GM18870 (cell line): ENCODE measurements around the gene ENPP1.
"Not testable (repeated sequence)": the region's sequence is repeated elsewhere in the genome, so short reads cannot be mapped to it uniquely, and the experiment has no call there.

Experiments used
- ATAC-seq: cut with Tn5 transposase; IDR thresholded peaks from one replicate; pipeline ENCODE4 v1.9.1; 2021; ENCODE audit warnings: moderate library complexity; ENCODE audit not compliant: unreplicated experiment

ENPP1 gene

DNA sequence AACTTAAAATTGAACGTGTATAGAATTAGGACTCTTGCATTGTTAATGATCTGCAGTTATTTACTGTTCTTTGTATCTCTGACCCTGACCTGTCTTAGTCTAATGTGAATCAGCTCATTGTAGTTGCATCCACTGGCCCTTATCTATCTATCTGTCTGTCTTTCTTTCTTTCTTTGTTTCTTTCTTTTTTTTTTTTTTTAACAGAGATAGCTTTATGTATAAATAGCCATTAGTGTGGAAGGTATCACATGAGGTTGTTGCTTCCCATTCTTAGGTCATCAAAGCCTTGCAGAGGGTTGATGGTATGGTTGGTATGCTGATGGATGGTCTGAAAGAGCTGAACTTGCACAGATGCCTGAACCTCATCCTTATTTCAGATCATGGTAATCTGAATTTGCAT is 59.9 kb downstream of the ENPP1 start:
- no peak for ATAC-seq

DNA sequence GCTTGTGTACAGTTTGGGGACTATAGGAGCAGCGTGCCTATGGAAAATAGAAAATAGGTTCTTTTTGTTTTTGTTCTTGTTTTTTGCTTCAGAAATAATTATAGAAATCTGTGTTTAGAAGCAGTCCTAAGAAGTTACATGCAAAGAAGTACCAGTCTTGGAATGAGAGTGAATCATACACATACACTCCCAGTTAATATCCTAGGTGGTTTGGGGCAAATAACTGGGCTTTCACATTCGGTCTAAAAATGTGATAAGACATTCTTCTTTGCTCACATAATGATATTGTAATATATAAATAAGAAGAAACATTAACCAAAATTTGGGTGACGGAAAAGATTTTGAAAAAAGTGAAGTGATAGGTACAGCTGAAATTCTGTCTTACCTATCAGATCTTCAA is 61.0 kb downstream of the ENPP1 start:
- ATAC-seq: no peak

- ATAC-seq: no peak
Observed at GRCh38 chr6:131875647-131876046, 67.8 kb downstream of the ENPP1 start.

- ATAC-seq: no peak
Observed at GRCh38 chr6:131876545-131876944, 68.7 kb downstream of the ENPP1 start.

DNA sequence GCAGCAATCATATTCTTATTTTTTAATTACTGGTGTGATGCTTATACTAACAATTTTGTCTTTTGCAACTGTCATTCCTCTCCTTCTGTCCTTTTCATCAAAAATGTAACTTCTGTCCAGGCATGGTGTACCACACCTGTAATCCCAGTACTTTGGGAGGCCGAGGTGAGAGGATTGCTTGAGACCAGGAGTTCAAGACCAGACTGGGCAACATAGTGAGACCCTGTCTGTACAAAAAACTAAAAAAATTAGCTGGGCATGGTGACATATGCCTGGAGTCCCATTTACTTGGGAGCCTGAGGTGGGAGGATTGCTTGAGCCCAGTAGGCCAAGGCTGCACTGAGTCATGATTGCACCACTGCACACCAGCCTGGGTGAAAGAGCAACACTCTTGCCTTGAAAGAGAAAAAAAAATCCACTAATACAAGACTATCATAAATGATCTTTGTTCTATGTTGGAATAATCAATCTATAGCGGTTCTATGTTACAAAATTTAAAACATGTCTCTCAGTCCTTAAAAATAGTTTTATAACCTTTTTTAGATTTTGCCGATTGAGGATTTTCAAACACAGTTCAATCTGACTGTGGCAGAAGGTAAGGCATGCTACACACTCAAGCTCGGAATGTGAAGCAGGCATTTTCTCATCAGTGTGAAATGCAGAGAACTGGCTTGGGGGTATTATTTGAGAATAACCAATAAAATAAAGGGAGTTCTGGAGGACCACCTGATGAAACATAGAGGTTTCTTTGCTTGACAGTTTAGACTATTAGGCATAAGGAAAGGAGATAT is 70.4 kb downstream of the ENPP1 start:
- ATAC-seq: no peak

- no peak for ATAC-seq
Observed at GRCh38 chr6:131883016-131883415, 75.2 kb downstream of the ENPP1 start.

GRCh38 chr6:131885237-131885636 is 77.4 kb downstream of the ENPP1 start:
- ATAC-seq: no peak

DNA sequence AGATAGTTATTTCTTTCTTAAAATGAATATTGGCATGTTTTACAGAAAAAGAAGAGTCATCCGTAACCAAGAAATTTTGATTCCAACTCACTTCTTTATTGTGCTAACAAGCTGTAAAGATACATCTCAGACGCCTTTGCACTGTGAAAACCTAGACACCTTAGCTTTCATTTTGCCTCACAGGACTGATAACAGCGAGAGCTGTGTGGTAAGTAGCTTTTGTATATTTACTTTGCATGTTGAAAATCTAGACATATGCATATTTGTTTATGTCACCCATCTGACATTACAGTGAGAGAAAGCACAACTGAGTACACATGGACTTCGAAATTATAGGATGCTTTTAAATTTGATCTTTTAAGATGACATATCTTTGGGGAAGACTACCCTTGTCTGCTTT is 78.7 kb downstream of the ENPP1 start:
- ATAC-seq: no peak

DNA sequence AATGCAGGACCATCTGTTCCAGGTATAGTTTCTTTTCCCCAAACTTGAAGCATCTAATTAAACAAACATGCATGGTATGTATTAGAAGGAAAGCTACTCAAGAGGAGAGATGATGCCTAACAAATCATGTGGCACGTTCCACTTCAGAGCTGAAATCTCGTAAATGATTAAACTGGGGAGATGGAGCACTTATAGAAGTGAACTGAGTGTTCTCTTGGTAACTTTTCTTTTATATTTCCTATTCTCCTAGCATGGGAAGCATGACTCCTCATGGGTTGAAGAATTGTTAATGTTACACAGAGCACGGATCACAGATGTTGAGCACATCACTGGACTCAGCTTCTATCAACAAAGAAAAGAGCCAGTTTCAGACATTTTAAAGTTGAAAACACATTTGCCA is 82.3 kb downstream of the ENPP1 start:
- ATAC-seq: no peak

GRCh38 chr6:131893198-131893597 is 85.4 kb downstream of the ENPP1 start:
- no peak for ATAC-seq

DNA sequence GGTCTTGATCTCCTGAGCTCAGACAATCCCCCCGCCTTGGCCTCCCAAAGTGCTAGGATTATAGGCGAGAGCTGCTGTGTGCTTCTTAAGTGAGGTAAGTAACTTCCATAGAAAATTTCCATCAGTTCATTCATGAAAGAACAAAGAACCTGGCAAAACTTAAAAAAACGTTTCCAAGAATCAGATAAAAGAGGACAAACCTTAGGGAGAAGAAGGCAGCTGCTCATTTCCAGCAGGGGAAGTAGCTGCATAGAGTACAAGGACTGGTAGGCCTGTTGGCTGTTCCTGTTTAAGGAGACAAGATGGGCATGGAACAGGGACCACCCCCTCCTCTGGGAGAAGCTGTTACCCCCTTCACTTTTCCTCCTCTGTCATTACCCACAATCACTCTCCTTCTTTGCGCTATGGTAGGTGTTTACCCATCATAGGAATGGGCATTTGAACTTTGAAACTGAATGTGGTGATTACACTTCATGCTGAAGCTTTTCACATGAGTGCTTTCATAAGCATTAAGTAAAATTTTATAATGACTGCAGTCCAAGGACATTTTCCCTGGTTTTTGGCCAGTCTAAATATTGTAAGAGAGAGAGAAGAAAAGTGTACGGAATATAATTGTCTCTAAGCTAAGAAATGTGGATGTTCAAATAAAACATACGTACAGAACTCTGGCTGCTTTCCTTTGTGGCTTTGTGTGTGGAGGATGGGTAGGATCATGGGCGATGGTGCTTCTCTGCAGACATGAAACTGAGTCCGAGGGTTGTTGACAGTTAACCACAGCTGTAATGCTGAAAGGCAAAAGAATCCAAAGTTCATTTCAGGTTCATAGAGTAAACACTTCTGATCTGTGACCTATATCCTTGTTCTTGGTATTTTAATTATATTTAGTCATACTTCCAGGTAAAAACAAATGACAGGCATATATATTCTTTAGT is 86.9 kb downstream of the ENPP1 start:
- ATAC-seq: no peak

GRCh38 chr6:131897050-131897435 is 89.2 kb downstream of the ENPP1 start:
- no peak for ATAC-seq

GRCh38 chr6:131897621-131898020 is 89.8 kb downstream of the ENPP1 start:
- no peak for ATAC-seq

DNA sequence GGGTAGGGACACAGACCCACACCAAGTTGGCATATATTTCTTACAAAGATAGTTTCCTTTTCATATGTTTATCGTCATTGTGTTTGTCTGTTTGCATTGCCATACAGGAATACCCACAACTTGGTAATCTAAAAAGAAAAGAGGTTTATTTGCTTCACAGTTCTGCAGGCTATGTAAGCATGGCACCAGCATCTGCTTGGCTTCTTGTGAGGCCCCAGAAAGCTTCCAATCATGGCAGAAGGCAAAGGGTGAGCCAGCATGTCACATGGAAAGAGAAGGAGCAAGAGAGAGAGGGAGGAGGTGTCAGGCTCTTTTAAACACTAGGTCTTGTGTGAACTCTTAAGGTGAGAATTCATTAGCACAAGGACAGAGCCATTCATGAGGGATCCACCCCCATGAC is 90.9 kb downstream of the ENPP1 start:
- ATAC-seq: no peak

DNA sequence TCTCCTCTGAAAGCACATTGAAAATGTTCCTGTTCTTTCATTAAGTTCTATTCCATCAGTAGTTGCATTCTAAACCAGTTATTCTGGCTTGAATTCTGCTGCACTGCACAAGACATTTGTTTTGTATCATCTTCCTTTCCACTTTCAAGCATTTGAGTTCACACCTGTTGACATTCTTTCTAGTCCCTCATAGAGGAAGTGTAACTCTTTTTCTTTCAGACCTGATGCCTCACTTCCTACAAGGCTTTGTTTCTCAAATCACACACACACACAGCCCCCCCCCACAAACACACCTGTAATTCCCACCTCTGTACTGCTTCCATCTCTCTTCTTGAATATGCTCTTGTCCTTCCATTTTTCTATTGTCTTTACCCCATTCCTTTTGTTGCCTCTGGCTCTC is 92.4 kb downstream of the ENPP1 start:
- ATAC-seq: no peak

DNA sequence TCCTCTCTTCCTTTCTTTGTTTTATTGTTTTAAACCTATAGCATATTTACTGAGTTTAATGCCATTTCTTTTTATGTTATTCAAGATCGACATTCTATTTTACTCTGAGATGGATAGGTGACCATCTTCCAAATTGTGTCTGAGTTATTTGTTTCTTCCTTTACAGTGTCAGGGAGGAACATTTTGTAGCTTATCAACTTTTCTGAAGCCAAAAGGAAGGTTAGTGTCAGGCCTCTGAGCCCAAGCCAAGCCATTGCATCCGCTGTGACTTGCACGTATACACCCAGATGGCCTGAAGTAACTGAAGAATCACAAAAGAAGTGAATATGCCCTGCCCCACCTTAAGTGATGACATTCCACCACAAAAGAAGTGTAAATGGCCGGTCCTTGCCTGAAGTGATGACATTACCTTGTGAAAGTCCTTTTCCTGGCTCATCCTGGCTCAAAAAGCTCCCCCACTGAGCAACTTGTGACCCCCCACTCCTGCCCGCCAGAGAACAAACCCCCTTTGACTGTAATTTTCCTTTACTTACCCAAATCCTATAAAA is 93.6 kb downstream of the ENPP1 start:
- ATAC-seq: not testable (repeated sequence)

GRCh38 chr6:131903734-131904133 is 95.9 kb downstream of the ENPP1 start:
- not testable (repeated sequence) for ATAC-seq

- ATAC-seq: not testable (repeated sequence)
Observed at GRCh38 chr6:131908787-131909186, 101.0 kb downstream of the ENPP1 start.

GRCh38 chr6:131909408-131910218 is 101.8 kb downstream of the ENPP1 start:
- peak; percentile 98 for ATAC-seq

GRCh38 chr6:131910219-131910589 is 102.4 kb downstream of the ENPP1 start:
- peak; percentile 15 for ATAC-seq

DNA sequence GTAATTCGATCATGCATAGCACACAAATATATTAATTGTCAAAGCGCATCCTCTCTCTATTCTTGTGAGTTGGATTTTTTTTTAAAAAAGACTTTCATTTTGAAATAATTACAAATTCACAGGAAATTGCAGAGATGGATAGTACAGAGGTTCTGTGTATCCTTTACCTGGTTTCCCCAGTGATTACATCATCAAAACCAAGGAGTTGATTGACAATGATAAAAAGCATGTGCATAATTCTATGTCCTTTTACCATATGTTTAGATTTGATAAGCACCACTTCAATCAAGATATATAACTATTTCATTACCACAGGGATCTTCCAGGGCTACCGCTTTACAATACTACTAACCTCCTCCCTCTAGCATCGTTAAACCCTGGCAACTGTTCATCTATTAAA is 103.1 kb downstream of the ENPP1 start:
- ATAC-seq: no peak
